ENCODE data around the gene GXYLT2. TPM values are rescaled to one million over a fixed set of nuclear protein-coding genes. Genes with fewer than 3 reads are reported as not detected.
"Not testable (repeated sequence)": the region's sequence is repeated elsewhere in the genome, so short reads cannot be mapped to it uniquely, and the experiment has no call there.

The GXYLT2 gene
- total RNA-seq, 2 experiments from 2014 or later, result not detected

- ChIA-PET CTCF (interaction anchor here (0.6 kb wide), 2 partner anchors 58 to 163 kb away, joined by 4 to 5 read pairs; no protein-coding TSS in a partner anchor), POLR2A (no interaction called here)
These were observed 36.2 kb downstream of the GXYLT2 start for GRCh38 chr3:72924055-72924454.

GRCh38 chr3:72928781-72929735 lies 41.2 kb downstream of the GXYLT2 start:
- CTCF ChIA-PET, POLR2A ChIA-PET: not testable (repeated sequence)

GRCh38 chr3:72930754-72931153 lies 42.9 kb downstream of the GXYLT2 start:
- ChIA-PET POLR2A (interaction anchor here (0.7 kb wide), 2 partner anchors 89 to 127 kb away, joined by 4 to 11 read pairs; no protein-coding TSS in a partner anchor), CTCF (interaction anchor here (0.7 kb wide), 1 partner anchor 711 kb away, joined by 5 read pairs; no protein-coding TSS in a partner anchor)

GRCh38 chr3:72932416-72932815 lies 44.6 kb downstream of the GXYLT2 start:
- ChIA-PET CTCF (interaction anchor here (0.7 kb wide), 1 partner anchor 1055 kb away, joined by 3 read pairs; no protein-coding TSS in a partner anchor), POLR2A (no interaction called here)

GRCh38 chr3:72938471-72939265 lies 50.8 kb downstream of the GXYLT2 start:
- ChIA-PET CTCF (interaction anchor here (0.5 to 1.3 kb wide), 2 partner anchors 117 to 147 kb away, joined by 3 to 4 read pairs; no protein-coding TSS in a partner anchor), POLR2A (no interaction called here)

GRCh38 chr3:72941245-72941644 lies 53.4 kb downstream of the GXYLT2 start:
- CTCF ChIA-PET, result interaction anchor here (1.5 kb wide), 1 partner anchor 144 kb away, joined by 4 read pairs; no protein-coding TSS in a partner anchor

GRCh38 chr3:72942427-72942826 lies 54.6 kb downstream of the GXYLT2 start:
- CTCF ChIA-PET, result interaction anchor here (0.9 kb wide), 1 partner anchor 144 kb away, joined by 4 read pairs; no protein-coding TSS in a partner anchor
- POLR2A ChIA-PET, result no interaction called here

More at GRCh38 chr3:72941245-72941644, 53.4 kb downstream of the GXYLT2 start:
- POLR2A ChIA-PET, result interaction anchor here (0.6 kb wide), 1 partner anchor 125 kb away, joined by 3 read pairs; no protein-coding TSS in a partner anchor

- ChIA-PET POLR2A (no interaction called here), CTCF (interaction anchor here (0.9 kb wide), 1 partner anchor 112 kb away, joined by 3 read pairs; no protein-coding TSS in a partner anchor)
These were observed 56.9 kb downstream of the GXYLT2 start for GRCh38 chr3:72944696-72945095.

GRCh38 chr3:72947715-72948490 lies 60.1 kb downstream of the GXYLT2 start:
- CTCF ChIA-PET, result no interaction called here

GRCh38 chr3:72949016-72949415 lies 61.2 kb downstream of the GXYLT2 start:
- ChIA-PET CTCF (no interaction called here), POLR2A (interaction anchor here (0.6 kb wide), 1 partner anchor 106 kb away, joined by 3 read pairs; no protein-coding TSS in a partner anchor)

More at GRCh38 chr3:72947715-72948490, 60.1 kb downstream of the GXYLT2 start:
- POLR2A ChIA-PET, result no interaction called here

GRCh38 chr3:72950372-72950771 lies 62.5 kb downstream of the GXYLT2 start:
- ChIA-PET CTCF (no interaction called here), POLR2A (no interaction called here)

- POLR2A ChIA-PET, result no interaction called here
- CTCF ChIA-PET, result no interaction called here
These were observed 63.0 kb downstream of the GXYLT2 start for GRCh38 chr3:72950801-72951200.

- ChIA-PET CTCF (no interaction called here), POLR2A (no interaction called here)
These were observed 63.4 kb downstream of the GXYLT2 start for GRCh38 chr3:72951259-72951722.

- POLR2A ChIA-PET, result no interaction called here
These were observed 65.6 kb downstream of the GXYLT2 start for GRCh38 chr3:72953325-72953956.

GRCh38 chr3:72957297-72957696 lies 69.5 kb downstream of the GXYLT2 start:
- ChIA-PET CTCF (no interaction called here), POLR2A (no interaction called here)

More at GRCh38 chr3:72953325-72953956, 65.6 kb downstream of the GXYLT2 start:
- CTCF ChIA-PET, result interaction anchor here (1.1 to 1.4 kb wide), 2 partner anchors 103 to 117 kb away, joined by 3 read pairs; no protein-coding TSS in a partner anchor

- CTCF ChIA-PET, result no interaction called here
These were observed 71.5 kb downstream of the GXYLT2 start for GRCh38 chr3:72959336-72959735.

GRCh38 chr3:72960812-72961518 lies 73.1 kb downstream of the GXYLT2 start:
- POLR2A ChIA-PET, result no interaction called here
- CTCF ChIA-PET, result interaction anchor here (0.8 kb wide), 1 partner anchor 19 kb away, joined by 3 read pairs; no protein-coding TSS in a partner anchor

More at GRCh38 chr3:72959336-72959735, 71.5 kb downstream of the GXYLT2 start:
- POLR2A ChIA-PET, result no interaction called here

GRCh38 chr3:72961752-72962151 lies 73.9 kb downstream of the GXYLT2 start:
- ChIA-PET POLR2A (no interaction called here), CTCF (no interaction called here)
